GM21423 (cell line): Measurements from ENCODE around the gene SPHK2.
"Not testable (repeated sequence)": the region's sequence is repeated elsewhere in the genome, so short reads cannot be mapped to it uniquely, and the experiment has no call there.

ENCODE experiments used
- ATAC-seq: cut with Tn5 transposase; IDR thresholded peaks from one replicate; pipeline ENCODE4 v1.9.1; 2021; ENCODE audit warnings: mild to moderate bottlenecking, moderate library complexity; ENCODE audit not compliant: unreplicated experiment

The SPHK2 gene

DNA sequence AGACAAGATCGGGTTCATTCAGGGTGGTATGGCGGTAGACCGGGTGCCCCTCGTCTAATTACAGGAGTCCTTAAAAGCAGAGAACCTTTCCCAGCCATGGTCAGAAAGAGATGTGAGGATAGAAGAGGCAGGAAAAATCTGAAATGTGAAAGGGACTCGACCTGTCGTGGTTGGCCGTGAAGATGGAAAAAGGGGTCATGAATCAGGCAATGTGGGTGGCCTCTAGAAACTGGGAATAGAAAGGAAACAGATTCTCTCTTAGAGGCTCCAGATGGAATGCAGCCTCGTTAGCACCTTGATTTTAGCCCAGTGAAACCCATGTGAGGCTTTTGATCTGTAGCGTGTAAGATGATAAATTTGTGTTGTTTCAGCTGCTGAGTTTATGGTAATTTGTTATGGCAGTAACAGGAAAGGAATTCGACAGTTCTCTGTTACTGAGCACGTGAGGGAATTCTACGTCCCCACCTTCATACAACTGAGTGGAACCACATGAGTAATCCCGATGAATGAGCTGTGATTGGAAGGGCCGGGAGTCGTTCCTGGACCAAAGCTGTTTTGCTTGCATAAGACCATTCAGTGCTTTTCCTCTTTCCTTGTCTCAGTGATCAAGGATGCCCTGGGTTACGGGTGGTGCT lies 37.7 kb downstream of the SPHK2 start:
- ATAC-seq = no peak

DNA sequence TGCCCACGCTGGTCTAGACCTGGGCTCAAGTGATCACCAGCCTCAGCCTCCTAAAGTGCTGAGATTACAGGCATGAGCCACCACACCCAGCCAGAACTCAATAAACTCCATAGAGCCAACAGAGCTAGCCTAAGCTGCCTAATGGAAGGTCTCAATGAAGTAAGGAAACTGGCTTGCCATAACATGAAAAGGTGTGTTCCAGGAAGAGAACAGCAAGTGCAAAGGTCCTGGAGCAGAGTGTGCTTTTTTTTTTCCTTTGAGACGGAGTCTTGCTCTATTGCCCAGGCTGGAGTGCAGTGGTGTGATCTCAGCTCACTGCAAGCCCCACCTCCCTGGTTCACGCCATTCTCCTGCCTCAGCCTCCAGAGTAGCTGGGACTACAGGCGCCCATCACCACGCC lies 38.5 kb downstream of the SPHK2 start:
- not testable (repeated sequence) for ATAC-seq

DNA sequence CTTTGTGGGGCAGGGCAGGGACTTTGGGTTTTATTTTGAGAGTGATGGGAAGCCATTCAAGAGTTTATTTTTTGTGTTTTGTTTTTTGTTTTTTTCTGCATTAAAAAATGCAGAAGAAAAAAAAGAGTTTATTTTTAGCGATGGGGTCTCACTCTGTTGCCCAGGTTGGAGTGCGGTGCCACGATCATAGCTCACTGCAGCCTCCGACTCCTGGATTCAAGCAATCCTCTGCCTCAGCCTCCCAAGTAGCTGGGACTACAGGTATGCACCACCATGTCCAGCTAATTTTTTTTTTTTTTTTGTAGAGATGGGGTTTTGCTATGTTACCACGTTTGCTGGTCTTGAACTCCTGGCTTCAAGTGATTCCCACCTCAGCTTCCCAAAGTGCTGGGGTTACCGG lies 39.2 kb downstream of the SPHK2 start:
- ATAC-seq = no peak

DNA sequence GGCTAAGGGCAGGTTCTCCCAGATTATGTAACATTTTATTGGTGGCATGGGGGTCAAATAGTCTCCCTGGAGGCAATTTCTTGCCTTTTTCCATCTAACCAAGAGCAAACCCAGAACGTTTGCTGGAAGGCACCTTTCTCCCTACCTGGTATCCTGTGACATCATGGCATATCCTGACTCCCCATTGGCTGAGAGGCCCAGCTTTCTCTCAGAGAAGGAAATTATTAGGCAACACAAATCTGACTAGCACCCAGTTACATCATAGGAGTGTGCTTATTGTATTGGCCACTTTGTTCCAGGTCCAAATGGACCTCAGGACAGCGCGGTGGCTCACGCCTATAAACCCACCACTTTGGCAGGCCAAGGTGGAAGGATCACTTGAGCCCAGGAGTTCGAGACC lies 40.5 kb downstream of the SPHK2 start:
- ATAC-seq = no peak

DNA sequence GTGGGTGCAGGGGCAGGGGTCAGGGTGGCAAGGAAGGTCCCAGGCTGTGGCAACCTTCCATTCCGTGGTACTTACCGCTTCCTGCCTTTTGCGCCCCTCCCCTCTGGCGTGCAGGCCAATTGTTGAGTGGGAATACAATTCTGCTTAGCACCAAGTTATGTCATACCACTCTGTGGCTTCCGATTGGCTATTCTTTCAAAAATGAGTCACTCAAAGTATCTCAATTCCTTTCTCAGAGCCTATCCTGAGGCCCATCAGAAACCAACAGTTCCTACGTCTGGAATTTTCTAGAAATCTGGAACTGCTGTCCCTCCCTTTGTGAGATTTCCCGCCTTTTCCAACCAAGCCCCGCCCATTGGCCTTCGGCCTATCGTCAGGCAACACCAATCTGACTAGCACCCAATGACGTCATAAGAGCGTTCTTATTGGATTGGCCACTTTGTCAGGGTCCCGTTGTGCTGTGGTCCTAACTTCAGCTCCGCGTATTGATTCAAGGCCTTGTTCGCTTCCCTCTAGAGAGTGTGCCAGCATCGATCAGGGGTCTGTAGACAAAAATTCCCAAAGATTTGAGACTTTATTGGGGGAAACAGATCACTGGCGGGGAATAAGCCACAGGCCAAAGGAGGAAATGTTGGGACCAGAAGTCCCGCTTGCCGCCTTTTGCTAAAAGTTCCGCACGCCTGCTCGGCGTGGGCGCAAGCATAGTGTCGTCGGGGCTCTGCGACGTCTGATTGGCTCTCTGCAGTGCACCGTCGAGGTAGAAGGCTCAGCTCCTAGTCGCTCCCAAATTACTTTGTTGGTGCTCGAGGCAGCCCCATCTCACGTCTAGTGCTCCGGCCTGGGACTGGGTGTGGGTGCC lies 41.8 kb downstream of the SPHK2 start:
- ATAC-seq = peak; percentile 81

DNA sequence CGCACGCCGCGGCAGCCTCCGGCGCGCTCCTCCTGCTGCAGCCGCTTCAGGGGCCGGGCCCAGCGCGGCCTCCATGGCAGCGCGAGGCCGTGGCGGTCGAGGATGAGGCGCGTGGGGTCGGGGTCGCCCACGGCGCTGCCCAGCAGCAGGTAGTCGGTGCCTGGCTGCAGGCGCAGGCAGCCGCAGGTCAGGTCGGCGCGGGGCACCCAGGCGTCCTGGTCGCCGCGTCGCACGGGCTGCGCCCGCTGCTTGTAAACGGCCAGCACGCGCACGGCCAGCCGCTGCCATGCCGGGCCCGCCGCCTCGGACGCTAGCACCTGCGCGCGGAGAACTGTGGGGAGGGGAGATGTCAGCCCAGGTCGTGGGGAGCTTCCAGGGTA lies 42.4 kb downstream of the SPHK2 start:
- ATAC-seq = no peak

DNA sequence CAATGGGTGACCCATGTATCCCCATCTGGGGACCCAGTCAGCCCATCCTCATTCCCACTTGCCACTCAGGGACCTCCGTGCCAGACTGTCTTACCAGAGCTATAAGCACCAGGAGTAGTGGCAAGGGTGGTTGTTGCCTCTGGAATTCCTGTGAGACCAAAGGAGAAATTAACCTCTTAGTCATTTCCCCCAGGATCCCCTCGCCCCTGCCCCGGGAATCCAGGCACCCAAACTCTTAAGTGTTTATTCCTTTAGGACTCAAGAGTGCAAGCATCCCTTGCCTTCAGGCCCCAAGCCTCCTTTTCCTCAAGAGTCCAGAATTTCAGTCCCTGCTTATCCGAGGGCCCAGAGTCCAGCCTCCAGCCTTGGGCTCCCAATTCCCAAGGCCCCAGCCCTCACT lies 44.4 kb downstream of the SPHK2 start:
- ATAC-seq = no peak

DNA sequence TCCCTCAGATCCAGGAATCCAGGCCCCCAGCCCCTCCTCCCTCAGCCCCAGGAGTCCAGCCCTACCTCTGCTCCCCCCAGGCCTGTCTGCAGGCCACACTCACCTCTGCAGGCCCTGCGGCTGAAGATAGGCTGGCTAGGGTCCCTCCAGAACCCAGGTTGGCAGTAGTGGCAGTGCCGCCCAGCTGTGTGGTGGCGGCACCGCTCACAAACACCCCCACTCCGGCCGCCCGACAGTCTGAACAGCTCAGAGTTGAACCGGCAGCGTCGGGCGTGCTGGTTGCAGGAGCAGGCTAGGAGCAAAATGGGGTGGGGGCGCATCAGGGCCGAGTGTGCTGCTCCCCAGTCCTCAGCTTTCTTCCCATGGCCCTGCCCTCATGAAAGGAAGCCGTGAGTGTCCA lies 45.2 kb downstream of the SPHK2 start:
- no peak for ATAC-seq

DNA sequence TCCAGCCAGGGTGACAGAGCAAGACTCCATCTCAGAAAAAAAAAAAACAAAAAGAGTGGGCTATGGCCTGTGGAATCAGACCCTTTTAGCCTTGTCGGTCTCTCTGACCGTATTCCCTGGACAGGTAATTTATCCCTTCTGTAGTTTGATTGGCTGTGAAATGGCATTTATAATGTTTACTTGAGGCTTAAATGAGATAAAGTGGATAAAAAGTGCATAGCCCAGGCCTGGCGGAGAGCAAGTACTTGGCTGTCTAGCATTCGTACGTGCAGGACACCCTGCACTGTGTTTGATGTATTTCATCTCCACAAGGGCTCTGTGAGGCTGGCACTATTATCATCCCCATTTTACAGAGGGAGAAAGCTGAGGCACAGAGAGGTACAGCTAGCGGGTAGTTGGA lies 46.5 kb downstream of the SPHK2 start:
- ATAC-seq = no peak

DNA sequence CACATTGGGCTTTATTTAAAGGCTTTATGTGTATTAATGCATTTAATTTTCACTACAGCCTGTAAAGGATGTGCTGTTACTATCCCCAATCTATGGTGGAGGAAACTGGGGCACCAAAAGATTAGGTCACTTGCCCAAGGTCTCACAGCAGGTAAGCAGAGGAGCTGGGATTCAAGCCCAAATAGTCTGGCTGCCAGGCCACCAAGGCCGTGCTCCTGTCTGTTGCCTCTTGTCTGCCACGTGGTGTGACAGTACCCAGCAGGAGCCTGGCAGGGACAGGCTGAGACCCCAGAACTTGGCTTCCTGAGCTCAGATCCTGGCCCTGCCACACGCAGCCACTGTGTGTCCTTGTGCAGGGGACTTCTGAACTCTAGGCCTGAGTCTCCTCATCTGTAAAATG lies 49.0 kb downstream of the SPHK2 start:
- ATAC-seq = no peak

DNA sequence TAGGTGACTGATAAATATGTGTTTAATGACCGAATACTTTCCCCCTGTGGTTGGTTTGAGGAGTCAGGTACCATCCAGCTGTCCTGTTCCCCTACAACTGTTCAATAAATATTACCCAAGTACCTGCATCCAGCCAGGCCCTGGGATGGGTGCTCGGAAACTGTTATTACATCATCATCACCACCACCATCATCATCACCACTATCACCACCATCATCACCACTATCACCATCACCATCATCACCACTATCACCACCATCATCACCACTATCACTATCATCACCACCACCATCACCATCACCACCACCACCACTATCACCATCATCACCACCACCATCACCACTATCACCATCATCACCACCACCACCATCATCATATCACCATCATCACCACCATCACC lies 49.5 kb downstream of the SPHK2 start:
- no peak for ATAC-seq

DNA sequence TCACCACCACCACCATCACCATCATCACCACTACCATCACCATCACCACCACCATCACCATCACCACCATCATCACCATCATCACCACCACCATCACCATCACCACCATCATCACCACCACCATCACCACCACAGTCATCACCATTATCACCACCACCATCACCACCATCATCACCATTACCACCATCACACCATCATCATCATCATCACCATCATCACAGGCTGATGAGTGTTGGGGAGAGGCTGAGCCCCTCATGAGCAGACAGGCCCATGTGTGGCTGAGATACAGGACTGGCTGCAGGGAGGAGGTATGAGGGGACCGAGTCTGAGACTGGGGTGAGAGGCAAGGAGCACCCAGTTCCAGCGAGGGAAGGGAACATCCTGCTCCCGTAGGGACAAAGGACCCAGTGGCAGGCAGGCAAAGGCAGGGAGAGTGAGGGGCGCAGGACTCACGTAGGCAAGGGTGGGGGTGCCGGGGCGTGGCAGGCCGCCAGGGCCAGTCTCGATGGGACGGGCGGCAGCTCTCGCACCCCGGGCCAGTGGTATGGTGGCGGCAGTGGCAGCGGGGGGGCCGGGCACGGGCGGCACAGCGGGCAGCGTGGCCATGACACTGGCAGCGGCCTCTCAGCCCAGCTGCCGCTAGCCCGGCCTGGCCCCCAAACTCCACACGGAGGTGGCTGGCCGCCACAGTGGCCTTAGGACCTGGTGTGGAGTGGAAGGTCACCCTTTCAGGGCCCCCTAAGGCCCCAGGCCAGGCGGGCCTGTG lies 50.8 kb downstream of the SPHK2 start:
- ATAC-seq = no peak

DNA sequence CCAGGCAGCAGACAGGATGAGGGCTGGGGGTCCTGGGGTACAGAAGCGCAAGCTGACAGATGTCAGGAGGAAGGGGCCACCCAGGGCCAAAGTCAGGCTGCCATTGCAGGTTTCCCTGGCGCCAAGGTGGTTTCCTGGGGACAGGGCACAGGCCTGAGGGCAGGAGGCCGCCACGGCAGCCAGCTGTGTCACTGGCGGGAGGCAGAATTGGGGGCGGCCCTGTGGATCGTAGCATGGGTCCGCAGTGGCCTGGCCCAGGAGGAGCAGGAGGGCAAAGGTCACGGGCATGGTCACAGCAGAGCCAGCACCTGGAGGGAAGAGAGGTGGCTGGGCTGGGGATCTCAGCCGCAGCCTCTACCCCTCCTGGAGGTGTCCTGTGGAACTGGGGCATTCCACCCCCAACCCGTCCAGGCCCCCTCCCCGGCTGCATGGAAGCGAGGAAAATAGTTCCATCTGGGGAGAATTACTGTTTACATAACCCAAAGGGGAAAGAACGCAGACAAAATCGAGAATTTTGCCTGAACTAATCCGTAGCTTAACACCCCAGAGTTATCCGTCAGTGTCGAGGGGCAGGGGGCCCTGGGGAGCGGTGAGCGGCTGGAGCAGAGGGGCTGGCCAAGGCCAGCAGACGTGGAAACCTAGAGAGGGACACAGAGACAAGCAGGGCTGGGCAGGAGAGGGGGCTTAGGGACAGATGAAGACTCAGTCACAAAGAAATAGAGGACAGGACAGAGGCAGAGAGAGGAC lies 51.6 kb downstream of the SPHK2 start:
- ATAC-seq = no peak

DNA sequence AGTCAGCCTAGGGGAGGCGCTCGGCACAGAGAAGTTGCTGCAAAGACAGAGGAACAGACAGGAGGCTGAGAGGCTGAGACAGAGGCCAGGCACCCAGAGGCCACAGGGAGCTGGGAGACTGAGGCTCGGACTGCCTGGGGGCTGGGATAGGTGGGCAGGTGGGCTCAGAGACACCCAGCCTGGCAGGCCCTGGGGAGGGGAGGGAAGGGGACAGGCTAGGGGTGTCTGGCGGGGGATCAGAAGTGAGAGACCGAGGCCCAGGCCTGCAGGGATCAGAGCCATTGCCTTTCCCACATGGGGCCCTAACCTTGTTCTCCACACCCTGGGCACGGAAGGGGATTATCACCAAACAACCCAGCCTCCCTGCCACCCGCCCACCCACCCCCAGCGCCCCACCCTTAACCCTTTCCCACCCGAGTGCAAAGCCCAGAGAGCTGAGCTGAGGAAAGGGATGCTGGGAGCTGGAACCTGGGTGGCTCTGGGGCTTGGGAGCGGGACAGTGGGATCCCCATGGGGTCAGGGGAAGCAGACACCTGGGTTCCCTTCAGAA lies 52.2 kb downstream of the SPHK2 start:
- no peak for ATAC-seq

DNA sequence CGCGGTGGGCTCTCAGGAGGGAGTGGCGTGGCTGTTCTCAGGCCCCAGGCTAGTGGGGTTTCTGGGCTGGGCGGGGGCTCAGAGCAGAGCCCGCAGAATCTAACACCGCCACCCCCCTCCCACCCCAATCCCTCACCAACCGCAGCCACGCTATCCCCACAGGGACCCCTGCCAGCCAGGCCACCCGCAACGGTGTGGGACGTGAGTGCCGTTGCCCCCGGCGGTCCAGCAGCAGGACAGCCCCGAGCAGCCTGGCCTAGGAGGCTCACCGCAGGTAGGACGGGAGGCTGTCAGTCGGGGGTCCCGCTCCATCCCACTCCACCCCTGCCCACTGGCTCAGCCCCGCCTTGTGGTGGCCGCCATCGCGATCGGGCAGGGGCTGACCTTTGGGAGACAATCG lies 53.7 kb downstream of the SPHK2 start, which contains the start of gene NTN5:
Gene NTN5, minus strand, starts transcription at position 24 of the 400 bp plus-strand sequence. CDS start 2,031 bp downstream, outside the sequence.
- ATAC-seq = no peak

DNA sequence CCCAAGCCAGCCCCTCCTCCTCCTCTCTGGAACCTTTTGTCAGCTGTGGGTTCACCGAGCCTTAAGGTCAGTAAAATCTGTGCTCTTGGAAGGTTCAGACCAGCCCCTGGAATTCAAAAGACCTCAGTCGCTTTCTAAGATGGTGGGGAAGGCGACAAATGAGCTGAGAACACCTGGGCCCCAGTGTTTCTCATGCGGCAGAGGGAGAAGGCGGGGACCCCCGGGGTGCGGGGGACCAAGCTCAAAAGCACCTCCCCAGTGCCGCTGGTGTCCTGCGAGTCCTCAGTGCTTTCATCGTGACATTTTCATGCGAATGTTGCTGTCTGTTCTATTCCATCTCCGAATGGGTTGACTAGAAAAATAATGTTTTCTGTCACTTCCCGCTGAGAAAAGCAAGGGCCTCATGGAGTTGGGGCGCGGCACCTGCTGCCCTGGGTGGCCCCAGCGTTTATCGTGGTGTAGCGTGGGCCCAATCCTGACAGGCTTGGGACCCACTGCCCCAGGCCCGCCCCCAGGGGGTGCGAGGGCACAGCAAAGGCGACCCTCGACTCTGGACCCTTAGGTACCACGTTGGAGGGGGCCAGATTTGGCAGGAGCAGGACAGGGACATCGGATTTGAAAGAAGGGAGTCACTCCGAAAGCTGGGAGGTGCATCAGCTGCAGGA lies 54.3 kb downstream of the SPHK2 start:
- no peak for ATAC-seq

DNA sequence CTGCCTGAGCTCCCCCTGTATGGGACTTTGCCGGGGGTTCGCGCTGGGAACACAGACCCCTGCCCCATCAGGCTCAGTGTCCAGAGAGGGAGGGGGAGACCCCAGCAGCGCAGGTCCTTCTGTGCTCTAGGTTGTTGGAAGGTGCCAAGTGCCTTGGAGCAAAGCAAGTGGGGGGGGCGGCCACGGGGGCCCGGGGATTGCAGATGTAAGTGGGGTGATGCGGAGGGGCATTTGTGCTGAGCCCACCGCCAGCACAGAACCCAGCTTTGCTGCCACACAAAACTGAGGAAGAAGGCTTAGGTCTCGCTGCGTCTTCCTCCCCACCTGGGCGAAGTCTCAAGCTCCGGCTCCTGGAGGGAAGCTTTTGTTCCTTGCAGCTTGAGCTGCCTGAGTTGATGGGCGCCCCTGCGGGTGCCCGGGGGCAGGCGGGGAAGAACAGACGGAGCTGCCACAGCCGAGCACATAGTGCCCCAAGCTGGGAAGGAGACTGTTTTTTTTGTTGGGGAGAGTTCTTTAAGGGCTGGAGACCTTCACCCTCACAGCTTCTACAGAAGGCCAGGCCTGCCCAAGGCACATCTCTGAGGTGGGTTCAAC lies 55.0 kb downstream of the SPHK2 start:
- ATAC-seq = no peak

DNA sequence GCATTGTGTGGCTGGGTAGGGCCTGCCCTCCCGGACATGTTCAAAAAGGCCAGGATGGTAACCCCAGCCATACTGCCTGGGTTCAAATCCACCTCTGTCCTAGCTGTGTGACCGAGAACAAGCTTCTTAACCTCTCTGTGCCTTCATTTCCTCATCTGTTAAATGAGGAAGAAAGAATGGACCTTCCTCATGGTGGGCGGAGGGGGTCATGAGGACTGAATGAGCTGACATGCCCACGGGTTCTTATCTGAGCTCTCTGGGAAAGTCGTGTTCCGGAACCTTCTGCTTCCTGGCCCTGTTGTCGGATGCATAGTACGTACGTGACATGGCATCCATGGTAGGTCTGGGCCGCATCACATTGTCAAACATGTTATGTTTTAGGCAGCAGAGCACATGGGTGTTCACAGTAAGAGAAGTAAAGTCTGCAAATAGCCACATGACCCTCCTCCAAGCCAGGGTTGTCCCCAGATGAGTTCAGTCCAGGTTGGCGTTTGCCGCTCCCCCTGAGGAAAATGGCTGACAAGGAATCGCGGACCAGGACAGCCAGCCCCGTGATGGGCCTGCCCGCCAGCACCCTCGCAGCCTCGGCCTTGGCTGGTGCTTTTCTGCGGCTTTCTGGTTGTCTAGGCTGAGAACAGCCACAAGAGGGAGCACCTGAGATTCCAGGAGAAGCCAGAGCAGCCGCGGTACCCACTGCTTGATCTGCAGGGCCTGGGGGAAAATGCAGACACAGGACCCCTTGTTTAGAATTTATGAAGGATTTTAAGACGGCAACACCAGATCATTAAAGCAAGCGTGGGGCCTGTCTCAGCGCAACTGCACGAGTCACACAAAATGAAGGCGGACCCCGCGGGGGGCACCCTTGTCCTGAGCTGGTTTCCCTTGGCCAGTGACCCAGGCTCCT lies 55.9 kb downstream of the SPHK2 start:
- ATAC-seq = no peak

DNA sequence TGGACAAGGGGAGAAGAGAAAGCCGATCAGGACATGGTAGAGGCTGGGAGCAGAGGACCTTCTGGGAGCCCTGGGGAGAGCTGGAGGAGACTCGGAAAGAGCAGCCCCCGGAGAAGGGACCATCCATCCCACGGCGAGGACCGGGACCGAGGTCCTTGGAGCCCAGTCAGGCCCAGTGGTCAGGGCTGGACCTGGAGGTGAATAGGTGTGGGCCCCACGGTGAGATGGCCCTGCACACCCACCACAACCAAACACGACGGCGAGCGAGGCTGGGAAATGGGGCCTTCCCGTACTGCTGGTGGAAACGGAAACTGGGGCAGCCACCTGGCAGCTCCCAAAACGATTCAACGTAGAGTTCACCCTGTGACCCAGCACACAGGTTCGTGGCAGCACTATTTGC lies 57.2 kb downstream of the SPHK2 start:
- ATAC-seq = no peak
